ENCODE results near the gene BACE1. TPM values are rescaled to one million over a fixed set of nuclear protein-coding genes. Genes with fewer than 3 reads are reported as not detected.

The BACE1 gene
- 48.4 and 52.9 TPM in 2 replicates for total RNA-seq

GRCh38 chr11:117316197-117316961 lies at the start of gene BACE1:
TSS of gene BACE1 (minus strand) at chr11:117316256. CDS start at chr11:117315795, 461 bp downstream.

GRCh38 chr11:117327567-117328374 lies 11.7 kb upstream of the BACE1 start, which contains the start of gene CEP164:
TSS of gene CEP164 (plus strand) at chr11:117327854. CDS start at chr11:117338587, 10,733 bp downstream.

DNA sequence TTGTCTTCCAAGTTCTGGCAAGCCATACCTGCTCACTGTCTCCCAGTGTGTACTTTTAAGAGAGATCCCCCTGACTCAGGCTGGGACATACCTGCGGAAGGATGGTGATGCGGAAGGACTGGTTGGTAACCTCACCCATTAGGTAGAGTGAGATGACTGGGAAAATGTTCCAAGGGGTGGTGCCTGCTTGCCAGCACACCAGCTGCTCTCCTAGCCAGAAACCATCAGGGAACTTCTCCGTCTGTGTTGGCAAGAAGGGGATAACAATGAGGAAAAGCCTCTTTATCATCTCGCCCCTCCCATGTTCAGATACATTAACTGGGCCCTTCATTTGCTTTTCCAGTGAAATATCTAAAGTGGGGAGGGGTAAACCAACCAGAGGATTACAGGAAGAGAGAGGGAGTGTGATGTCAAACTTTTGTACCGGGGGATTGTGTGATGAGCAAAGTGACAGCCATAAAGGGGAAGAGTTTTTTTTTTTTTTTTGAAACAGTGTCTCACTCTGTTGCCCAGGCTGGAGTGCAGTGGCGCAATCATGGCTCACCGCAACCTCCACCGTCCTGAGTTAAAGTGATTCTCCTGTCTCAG lies 25.2 kb downstream of the BACE1 start, which contains the start of gene BACE1-AS:
BACE1-AS (plus strand) TSS at position 538 of the 588 bp plus-strand sequence.

Small RNA genes within 50 kb of the gene (small RNA-seq; reads per million reads assigned to genes)
- not detected for gene RF00564

Other genes with a start within 250 kb of the BACE1 start
- 31.0 and 34.8 TPM in 2 replicates for gene SIK3, start 217.8 kb downstream of the BACE1 start, total RNA-seq
- gene PAFAH1B2, start 172.0 kb downstream of the BACE1 start, total RNA-seq = 159 and 189 TPM in 2 replicates
- 21.9 and 32.1 TPM in 2 replicates for gene SIDT2, start 137.5 kb downstream of the BACE1 start, total RNA-seq
- gene TAGLN, start 116.9 kb downstream of the BACE1 start, total RNA-seq = 331 and 451 TPM in 2 replicates
- 36.5 and 43.9 TPM in 2 replicates for gene PCSK7, start 84.2 kb downstream of the BACE1 start, total RNA-seq
- 14.2 and 17.0 TPM in 2 replicates for gene RNF214, start 83.6 kb downstream of the BACE1 start, total RNA-seq
- 5.1 and 5.4 TPM in 2 replicates for gene BACE1-AS, start 24.9 kb downstream of the BACE1 start, total RNA-seq
- gene CEP164, start 11.6 kb upstream of the BACE1 start, total RNA-seq = 38.5 and 38.8 TPM in 2 replicates

Measured in articular chondrocyte of knee joint (primary cell).